GM19238 (cell line): ENCODE data around the gene SLC22A2.
"Not testable (repeated sequence)": the region's sequence is repeated elsewhere in the genome, so short reads cannot be mapped to it uniquely, and the experiment has no call there.

Experiments
- DNase-seq: peaks from one replicate; pipeline ENCODE4 v3.0.0; 2011; ENCODE audit warnings: low spot score; ENCODE audit not compliant: insufficient read length

SLC22A2 gene

GRCh38 chr6:160258346-160259142 is at the start of gene SLC22A2:
TSS of gene SLC22A2 (minus strand) at chr6:160258821. CDS start at chr6:160258757, 64 bp downstream.
- DNase-seq, result no peak

GRCh38 chr6:160305926-160306713 is 47.5 kb upstream of the SLC22A2 start:
- no peak for DNase-seq

- DNase-seq, result no peak
These were observed 45.2 kb upstream of the SLC22A2 start for GRCh38 chr6:160303806-160304205.

GRCh38 chr6:160302431-160303082 is 43.9 kb upstream of the SLC22A2 start:
- not testable (repeated sequence) for DNase-seq

GRCh38 chr6:160301339-160301738 is 42.7 kb upstream of the SLC22A2 start:
- DNase-seq, result no peak

GRCh38 chr6:160300076-160300695 is 41.6 kb upstream of the SLC22A2 start:
- DNase-seq, result no peak

- no peak for DNase-seq
These were observed 40.9 kb upstream of the SLC22A2 start for GRCh38 chr6:160299559-160299958.

- no peak for DNase-seq
These were observed 39.5 kb upstream of the SLC22A2 start for GRCh38 chr6:160298121-160298520.

GRCh38 chr6:160297310-160297709 is 38.7 kb upstream of the SLC22A2 start:
- DNase-seq, result no peak

GRCh38 chr6:160293844-160294243 is 35.2 kb upstream of the SLC22A2 start:
- no peak for DNase-seq

- DNase-seq, result no peak
These were observed 27.0 kb upstream of the SLC22A2 start for GRCh38 chr6:160285541-160286105.

- no peak for DNase-seq
These were observed 26.0 kb upstream of the SLC22A2 start for GRCh38 chr6:160284575-160284974.

GRCh38 chr6:160282444-160282843 is 23.8 kb upstream of the SLC22A2 start:
- DNase-seq, result no peak

- no peak for DNase-seq
These were observed 21.2 kb upstream of the SLC22A2 start for GRCh38 chr6:160279850-160280249.

- no peak for DNase-seq
These were observed 20.2 kb upstream of the SLC22A2 start for GRCh38 chr6:160278786-160279310.

GRCh38 chr6:160278311-160278710 is 19.7 kb upstream of the SLC22A2 start:
- no peak for DNase-seq

- DNase-seq, result no peak
These were observed 18.9 kb upstream of the SLC22A2 start for GRCh38 chr6:160277546-160277945.

GRCh38 chr6:160277144-160277543 is 18.5 kb upstream of the SLC22A2 start:
- DNase-seq, result no peak

- no peak for DNase-seq
These were observed 17.5 kb upstream of the SLC22A2 start for GRCh38 chr6:160276126-160276525.

- no peak for DNase-seq
These were observed 16.9 kb upstream of the SLC22A2 start for GRCh38 chr6:160275511-160276003.
